ENCODE data around the gene UTP20.
"Not testable (repeated sequence)": the region's sequence is repeated elsewhere in the genome, so short reads cannot be mapped to it uniquely, and the experiment has no call there.

Gene UTP20

GRCh38 chr12:101407436-101408345 is 127.8 kb downstream of the UTP20 start, which contains the start of gene ARL1:
Gene ARL1, minus strand, starts transcription at chr12:101407772. Its CDS starts 127 bp downstream, at chr12:101407645.
- no CpG with 5 or more reads among the region's 71 CpGs for WGBS (ENCODE audit: extremely low coverage, insufficient coverage, insufficient read length)
- peak within 1 kb of the TSS; percentile 94 for H4K91ac ChIP-seq (ENCODE audit: low read depth, low read length)
- H3K9me3 ChIP-seq (ENCODE audit: insufficient read depth, low read depth, low read length), result no peaks in the 10 kb centered on the region
- peak within 1 kb of the TSS; percentile 85 for H3K27ac ChIP-seq (ENCODE audit: low read depth, low read length)
- peaks cover 0 to 6% of the 10 kb centered on the region in 2 experiments for H3K36me3 ChIP-seq (ENCODE audit: control insufficient read depth in 1 of 2, insufficient read depth in 2 of 2, low read length in 2 of 2)
- peak within 1 kb of the TSS; percentile 85 for H2AFZ ChIP-seq (ENCODE audit: insufficient read depth, low read length, poor library complexity)
- H3K4me1 ChIP-seq (ENCODE audit: control insufficient read depth in 1 of 2, insufficient read depth in 2 of 2, low read length in 2 of 2), result peaks cover 3 to 4% of the 10 kb centered on the region in 2 experiments
- H3K23ac ChIP-seq (ENCODE audit: low read length), result no peak within 1 kb of the TSS
- H3K27me3 ChIP-seq (ENCODE audit: insufficient read depth, low read length), result no peaks in the 10 kb centered on the region
- H2BK5ac ChIP-seq (ENCODE audit: low read depth, low read length, poor library complexity), result peak within 1 kb of the TSS; percentile 72
- H2BK12ac ChIP-seq (ENCODE audit: low read length), result peak within 1 kb of the TSS; percentile 31
- H3K4me3 ChIP-seq (ENCODE audit: low read depth, low read length), result peak within 1 kb of the TSS; percentile 88
- H2AK5ac ChIP-seq (ENCODE audit: low read length), result peak within 1 kb of the TSS; percentile 69
- peaks cover 13% of the 10 kb centered on the region for H3K79me2 ChIP-seq (ENCODE audit: control insufficient read depth, insufficient read depth, low read length, poor library complexity)
- peak within 1 kb of the TSS; percentile 97 for H3K14ac ChIP-seq (ENCODE audit: low read length)
- H3K9ac ChIP-seq (ENCODE audit: low read length), result peak within 1 kb of the TSS; percentile 98
- H4K12ac ChIP-seq (ENCODE audit: low read depth, low read length), result peak within 1 kb of the TSS; percentile 99
- peak within 1 kb of the TSS; percentile 76 for H3K4ac ChIP-seq (ENCODE audit: low read depth, low read length)
- H3K4me2 ChIP-seq (ENCODE audit: low read length), result peak within 1 kb of the TSS; percentile 98
- peak within 1 kb of the TSS; percentile 96 for H3K18ac ChIP-seq (ENCODE audit: low read length)
- peaks cover 9% of the 10 kb centered on the region for H3K79me1 ChIP-seq (ENCODE audit: low read length)
- peak; percentile 88 to 92 for DNase-seq
- H4K8ac ChIP-seq (ENCODE audit: low read depth, low read length), result peak within 1 kb of the TSS; percentile 99
- peak within 1 kb of the TSS; percentile 49 for H2BK120ac ChIP-seq (ENCODE audit: insufficient read depth, low read length, poor library complexity)

DNA sequence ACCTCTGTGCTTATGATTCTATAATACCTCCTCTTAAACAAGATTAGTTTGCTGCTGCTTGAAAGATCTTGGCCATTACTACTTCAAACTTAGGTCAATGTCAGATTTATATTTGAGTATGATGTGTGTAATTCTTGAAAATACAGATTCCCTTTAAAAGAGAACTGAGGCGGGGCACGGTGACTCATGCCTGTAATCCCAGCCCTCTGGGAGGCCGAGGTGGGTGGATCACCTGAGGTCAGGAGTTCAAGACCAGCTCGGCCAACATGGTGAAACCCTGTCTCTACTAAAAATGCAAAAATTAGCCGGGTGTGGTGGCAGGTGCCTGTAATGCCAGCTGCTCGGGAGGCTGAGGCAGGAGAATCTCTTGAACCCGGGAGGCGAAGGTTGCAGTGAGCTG is 130.3 kb downstream of the UTP20 start:
- not testable (repeated sequence) for H3K14ac ChIP-seq (ENCODE audit: low read length); H3K36me3 ChIP-seq (ENCODE audit: control insufficient read depth in 1 of 2, insufficient read depth in 2 of 2, low read length in 2 of 2); H3K4me3 ChIP-seq (ENCODE audit: low read depth, low read length); H4K8ac ChIP-seq (ENCODE audit: low read depth, low read length); H2BK12ac ChIP-seq (ENCODE audit: low read length); H3K18ac ChIP-seq (ENCODE audit: low read length); H2BK120ac ChIP-seq (ENCODE audit: insufficient read depth, low read length, poor library complexity); DNase-seq; H2AK5ac ChIP-seq (ENCODE audit: low read length); H3K79me1 ChIP-seq (ENCODE audit: low read length); H3K23ac ChIP-seq (ENCODE audit: low read length); H3K4ac ChIP-seq (ENCODE audit: low read depth, low read length); H3K9ac ChIP-seq (ENCODE audit: low read length); H3K27ac ChIP-seq (ENCODE audit: low read depth, low read length); H3K4me2 ChIP-seq (ENCODE audit: low read length); H2AFZ ChIP-seq (ENCODE audit: insufficient read depth, low read length, poor library complexity); H3K4me1 ChIP-seq (ENCODE audit: control insufficient read depth in 1 of 2, insufficient read depth in 2 of 2, low read length in 2 of 2); H4K12ac ChIP-seq (ENCODE audit: low read depth, low read length); H3K27me3 ChIP-seq (ENCODE audit: insufficient read depth, low read length); H4K91ac ChIP-seq (ENCODE audit: low read depth, low read length); H3K9me3 ChIP-seq (ENCODE audit: insufficient read depth, low read depth, low read length); H2BK5ac ChIP-seq (ENCODE audit: low read depth, low read length, poor library complexity)
- no CpG with 5 or more reads among the region's 8 CpGs for WGBS (ENCODE audit: extremely low coverage, insufficient coverage, insufficient read length)
- peaks cover 13% of the 10 kb centered on the region for H3K79me2 ChIP-seq (ENCODE audit: control insufficient read depth, insufficient read depth, low read length, poor library complexity)

GRCh38 chr12:101414533-101415119 is 134.7 kb downstream of the UTP20 start:
- Histone ChIP-seq H2BK12ac (ENCODE audit: low read length) (no peak overlapping the region), H3K79me1 (ENCODE audit: low read length) (no peaks in the 10 kb centered on the region), H3K18ac (ENCODE audit: low read length) (no peak overlapping the region), H3K9ac (ENCODE audit: low read length) (no peak overlapping the region), H3K4me2 (ENCODE audit: low read length) (no peak overlapping the region), H4K91ac (ENCODE audit: low read depth, low read length) (no peak overlapping the region), H3K4me1 (ENCODE audit: control insufficient read depth in 1 of 2, insufficient read depth in 2 of 2, low read length in 2 of 2) (no peaks in the 10 kb centered on the region), H4K12ac (ENCODE audit: low read depth, low read length) (no peak overlapping the region), H2BK5ac (ENCODE audit: low read depth, low read length, poor library complexity) (no peak overlapping the region), H4K8ac (ENCODE audit: low read depth, low read length) (no peak overlapping the region), H3K23ac (ENCODE audit: low read length) (no peak overlapping the region), H3K4ac (ENCODE audit: low read depth, low read length) (no peak overlapping the region), H3K9me3 (ENCODE audit: insufficient read depth, low read depth, low read length) (no peaks in the 10 kb centered on the region), H2AK5ac (ENCODE audit: low read length) (no peak overlapping the region), H3K4me3 (ENCODE audit: low read depth, low read length) (no peak overlapping the region), H3K14ac (ENCODE audit: low read length) (no peak overlapping the region), H2BK120ac (ENCODE audit: insufficient read depth, low read length, poor library complexity) (no peak overlapping the region), H2AFZ (ENCODE audit: insufficient read depth, low read length, poor library complexity) (no peak overlapping the region), H3K27me3 (ENCODE audit: insufficient read depth, low read length) (no peaks in the 10 kb centered on the region), H3K36me3 (ENCODE audit: control insufficient read depth in 1 of 2, insufficient read depth in 2 of 2, low read length in 2 of 2) (no peaks in the 10 kb centered on the region), H3K79me2 (ENCODE audit: control insufficient read depth, insufficient read depth, low read length, poor library complexity) (no peaks in the 10 kb centered on the region), H3K27ac (ENCODE audit: low read depth, low read length) (no peak overlapping the region)
- peak; percentile 59 to 87 for DNase-seq
- WGBS (ENCODE audit: extremely low coverage, insufficient coverage, insufficient read length), result no CpG with 5 or more reads among the region's 2 CpGs

- Histone ChIP-seq H3K4me2 (ENCODE audit: low read length) (no peak overlapping the region), H2BK12ac (ENCODE audit: low read length) (no peak overlapping the region), H2BK5ac (ENCODE audit: low read depth, low read length, poor library complexity) (no peak overlapping the region), H2BK120ac (ENCODE audit: insufficient read depth, low read length, poor library complexity) (no peak overlapping the region), H2AFZ (ENCODE audit: insufficient read depth, low read length, poor library complexity) (no peak overlapping the region), H3K36me3 (ENCODE audit: control insufficient read depth in 1 of 2, insufficient read depth in 2 of 2, low read length in 2 of 2) (no peaks in the 10 kb centered on the region), H3K27me3 (ENCODE audit: insufficient read depth, low read length) (no peaks in the 10 kb centered on the region), H4K12ac (ENCODE audit: low read depth, low read length) (no peak overlapping the region), H3K4me3 (ENCODE audit: low read depth, low read length) (no peak overlapping the region), H3K4ac (ENCODE audit: low read depth, low read length) (no peak overlapping the region), H2AK5ac (ENCODE audit: low read length) (no peak overlapping the region), H4K91ac (ENCODE audit: low read depth, low read length) (no peak overlapping the region), H3K23ac (ENCODE audit: low read length) (no peak overlapping the region), H3K14ac (ENCODE audit: low read length) (no peak overlapping the region), H3K18ac (ENCODE audit: low read length) (no peak overlapping the region), H4K8ac (ENCODE audit: low read depth, low read length) (no peak overlapping the region), H3K4me1 (ENCODE audit: control insufficient read depth in 1 of 2, insufficient read depth in 2 of 2, low read length in 2 of 2) (no peaks in the 10 kb centered on the region), H3K79me1 (ENCODE audit: low read length) (no peaks in the 10 kb centered on the region), H3K9ac (ENCODE audit: low read length) (no peak overlapping the region), H3K79me2 (ENCODE audit: control insufficient read depth, insufficient read depth, low read length, poor library complexity) (no peaks in the 10 kb centered on the region), H3K27ac (ENCODE audit: low read depth, low read length) (no peak overlapping the region), H3K9me3 (ENCODE audit: insufficient read depth, low read depth, low read length) (no peaks in the 10 kb centered on the region)
- DNase-seq, result no peak
- no CpG with 5 or more reads among the region's 1 CpG for WGBS (ENCODE audit: extremely low coverage, insufficient coverage, insufficient read length)
These were observed 135.3 kb downstream of the UTP20 start for GRCh38 chr12:101415228-101415627.

All from trophoblast cell (in vitro differentiated cells and primary cell).